IMR-90 (cell line): Measurements from ENCODE around the gene GUCY2F. TPM values are rescaled to one million over a fixed set of nuclear protein-coding genes. Genes with fewer than 3 reads are reported as not detected.

ENCODE experiments used
- ATAC-seq: fragments of 200-7000 bp; cut with Tn5 transposase; 2 replicates; pipeline ENCODE4 v1.9.1; 2020; ENCODE audit warnings: low read depth, mild to moderate bottlenecking, moderate library complexity
- BruUV-seq: library from RNA; stranded (reverse); fragments of 400-500 nt; replicated peaks from 2 replicates; lab custom pipeline; 2021; lab: Mats Ljungman, UMichigan
- CTCF ChIA-PET: fragments of 300-600 bp; formaldehyde crosslinking; extraction: SDS; loops from one replicate; lab custom pipeline; 2021; ENCODE audit warnings: antibody characterized with exemption; lab: Yijun Ruan, JAX
- POLR2A ChIA-PET: fragments of 300-600 bp; sonication (Branson Sonifier 250); formaldehyde crosslinking; loops from one replicate; lab custom pipeline; 2022; ENCODE audit warnings: antibody characterized with exemption; ENCODE audit not compliant: unreplicated experiment; lab: Charles Lee
- DNase-seq: peaks from one replicate; pipeline ENCODE4 v3.0.0; 2013
- H2AFZ ChIP-seq: replicated peaks from 2 replicates; pipeline ENCODE3; 2013; ENCODE audit warnings: low read length, mild to moderate bottlenecking; ENCODE audit not compliant: poor library complexity
- H2AK5ac ChIP-seq: 2 replicates; pipeline ENCODE4 v1.6.1; 2013; ENCODE audit warnings: low read depth, low read length, inconsistent platforms
- H2AK9ac ChIP-seq: replicated peaks from 2 replicates; pipeline ENCODE3; 2013; ENCODE audit warnings: mild to moderate bottlenecking, low read depth, low read length, moderate library complexity; ENCODE audit not compliant: poor library complexity
- H2BK120ac ChIP-seq: 2 replicates; pipeline ENCODE4 v1.6.1; 2013; ENCODE audit warnings: low read depth, low read length, inconsistent platforms
- H2BK15ac ChIP-seq: 3 replicates; pipeline ENCODE4 v1.6.1; 2013; ENCODE audit warnings: low read depth, low read length, inconsistent platforms
- H2BK20ac ChIP-seq: 2 replicates; pipeline ENCODE4 v1.6.1; 2013; ENCODE audit warnings: low read depth, mild to moderate bottlenecking, inconsistent platforms, low read length, moderate library complexity
- H2BK5ac ChIP-seq: 2 replicates; pipeline ENCODE4 v1.6.1; 2013; ENCODE audit warnings: mild to moderate bottlenecking, low read depth, low read length, inconsistent platforms; ENCODE audit not compliant: poor library complexity, severe bottlenecking
- H3K14ac ChIP-seq: replicated peaks from 2 replicates; pipeline ENCODE4 v1.6.1; 2013; ENCODE audit warnings: low read depth, low read length, inconsistent platforms
- H3K18ac ChIP-seq: 2 replicates; pipeline ENCODE4 v1.6.1; 2013; ENCODE audit warnings: low read depth, low read length, control low read depth
- H3K23ac ChIP-seq: 2 replicates; pipeline ENCODE4 v1.6.1; 2013; ENCODE audit warnings: low read depth, low read length, inconsistent platforms
- H3K27ac ChIP-seq: 2 replicates; pipeline ENCODE4 v1.5.1; 2013; ENCODE audit warnings: mild to moderate bottlenecking, control low read depth, low read length; ENCODE audit not compliant: insufficient read depth
- H3K27me3 ChIP-seq: 2 replicates; pipeline ENCODE4 v1.6.1; 2013; ENCODE audit warnings: low read length; ENCODE audit not compliant: control insufficient read depth, insufficient read depth
- H3K36me3 ChIP-seq: 2 replicates; pipeline ENCODE4 v1.6.1; 2013; ENCODE audit warnings: low read length, mixed read lengths; ENCODE audit not compliant: control insufficient read depth, insufficient read depth
- H3K4ac ChIP-seq: 2 replicates; pipeline ENCODE4 v1.6.1; 2013; ENCODE audit warnings: low read depth, low read length, inconsistent platforms
- H3K4me1 ChIP-seq: 2 replicates; pipeline ENCODE4 v1.6.1; 2013; ENCODE audit warnings: low read length, mixed read lengths; ENCODE audit not compliant: control insufficient read depth, insufficient read depth
- H3K4me2 ChIP-seq: 2 replicates; pipeline ENCODE4 v1.6.1; 2013; ENCODE audit warnings: low read depth, mild to moderate bottlenecking, control low read depth, low read length, moderate library complexity
- H3K4me3 ChIP-seq: 2 replicates; pipeline ENCODE4 v1.5.1; 2013; ENCODE audit warnings: low read depth, mild to moderate bottlenecking, control low read depth, low read length, moderate library complexity; ENCODE audit not compliant: insufficient read depth
- H3K56ac ChIP-seq: 2 replicates; pipeline ENCODE4 v1.6.1; 2013; ENCODE audit warnings: low read length, inconsistent platforms; ENCODE audit not compliant: insufficient read depth; ENCODE audit errors: extremely low read depth
- H3K79me1 ChIP-seq, 2 experiments: 2 replicates each; pipeline ENCODE4 v1.6.1; 2013; ENCODE audit warnings: low read length in 2 of 2, inconsistent platforms in 1 of 2, low read depth in 1 of 2
- H3K9ac ChIP-seq: 2 replicates; pipeline ENCODE4 v1.6.1; 2013; ENCODE audit warnings: low read depth, low read length, control low read depth
- H3K9me1 ChIP-seq: 2 replicates; pipeline ENCODE4 v1.6.1; 2013; ENCODE audit warnings: low read length, inconsistent platforms; ENCODE audit not compliant: insufficient read depth
- H3K9me3 ChIP-seq: 2 replicates; pipeline ENCODE4 v1.6.1; 2013; ENCODE audit warnings: low read length; ENCODE audit not compliant: control insufficient read depth, insufficient read depth
- H4K20me1 ChIP-seq: 2 replicates; pipeline ENCODE4 v1.6.1; 2013; ENCODE audit warnings: low read length, inconsistent platforms; ENCODE audit not compliant: insufficient read depth
- H4K5ac ChIP-seq: 2 replicates; pipeline ENCODE4 v1.6.1; 2013; ENCODE audit warnings: mild to moderate bottlenecking, low read depth, low read length, control low read depth
- H4K8ac ChIP-seq, 2 experiments: 2 replicates each; pipeline ENCODE4 v1.6.1; 2013; ENCODE audit warnings: low read depth in 2 of 2, low read length in 2 of 2, control low read depth in 1 of 2, inconsistent platforms in 1 of 2
- H4K91ac ChIP-seq: 2 replicates; pipeline ENCODE4 v1.6.1; 2013; ENCODE audit warnings: low read depth, low read length, inconsistent platforms; ENCODE audit not compliant: insufficient read depth
- CEBPB ChIP-seq: IDR thresholded peaks from 2 replicates; pipeline ENCODE4 v1.6.1; 2012; ENCODE audit warnings: low read depth, low read length, improper control_type of control experiment
- FOS ChIP-seq: fragments of 150-350 bp; IDR thresholded peaks from 2 replicates; pipeline ENCODE4 v1.6.1; 2016; ENCODE audit warnings: low read depth, low read length
- MAFK ChIP-seq: IDR thresholded peaks from 2 replicates; pipeline ENCODE4 v1.6.1; 2012; ENCODE audit warnings: low read depth, low read length, improper control_type of control experiment
- NFE2L2 ChIP-seq: fragments of 150-350 bp; IDR thresholded peaks from 2 replicates; pipeline ENCODE4 v1.6.1; 2016; ENCODE audit warnings: low read depth, mild to moderate bottlenecking, low read length
- POLR2A ChIP-seq: IDR thresholded peaks from 2 replicates; pipeline ENCODE4 v1.6.1; 2012; ENCODE audit warnings: mild to moderate bottlenecking, low read depth, low read length
- SMC3 ChIP-seq: fragments of 150-350 bp; IDR thresholded peaks from 2 replicates; pipeline ENCODE4 v1.6.1; 2016; ENCODE audit warnings: low read depth, mild to moderate bottlenecking, antibody characterized with exemption, low read length, moderate library complexity
- WGBS, 2 experiments: methylation state at CpG; one replicate each; pipeline versions ENCODE4 v1.1.5 to v1.1.7; 2013; ENCODE audit warnings: missing lambda C conversion rate in 2 of 2; ENCODE audit not compliant: insufficient read length in 1 of 2; ENCODE audit errors: extremely low coverage in 2 of 2; 5-methylcytosine and 5-hydroxymethylcytosine counted together
- dilution Hi-C: fragments of 300-500 bp; cut with HindIII; formaldehyde crosslinking; loops from one replicate; pipeline ENCODE4 v1.14.3; 2018; ENCODE audit warnings: low sequenced_read_pairs; ENCODE audit not compliant: unreplicated experiment
- in situ Hi-C: fragments of 300-500 bp; cut with MboI; formaldehyde crosslinking; loops from 3 replicates; pipeline ENCODE4 v1.14.3; 2019; ENCODE audit warnings: low sequenced_read_pairs, inconsistent platforms, mixed read lengths
- intact Hi-C: fragments of 100-400 bp; cut with micrococcal nuclease; formaldehyde crosslinking; loops from 2 replicates; pipeline ENCODE4 v1.10.0; 2022
- polyA plus RNA-seq, 3 experiments: library from polyadenylated mRNA; depleted of rRNA; stranded (reverse); fragments of >200 nt; gene quantifications; 2 replicates each; pipeline ENCODE4 v1.2.3, GENCODE V29; 2012; ENCODE audit warnings: low replicate concordance in 1 of 3
- total RNA-seq: library from RNA; depleted of rRNA; stranded (reverse); fragments of >200 nt; gene quantifications from 2 replicates; pipeline ENCODE4 v1.2.3, GENCODE V29; 2012
- TF ChIP-seq, protein P1 (sequence below): conservative IDR thresholded peaks from 2 replicates; pipeline ENCODE4 v1.5.1; 2012; ENCODE audit warnings: mild to moderate bottlenecking, low read depth, low read length, improper control_type of control experiment
- TF ChIP-seq, protein P2 (sequence below): fragments of 150-350 bp; IDR thresholded peaks from 2 replicates; pipeline ENCODE4 v1.6.1; 2017; ENCODE audit warnings: mild to moderate bottlenecking, antibody characterized with exemption, low read length, low read depth

GUCY2F gene
- total and polyA plus RNA-seq, 2 of the 4 experiments (the other 2 are of a cell fraction): not detected

DNA sequence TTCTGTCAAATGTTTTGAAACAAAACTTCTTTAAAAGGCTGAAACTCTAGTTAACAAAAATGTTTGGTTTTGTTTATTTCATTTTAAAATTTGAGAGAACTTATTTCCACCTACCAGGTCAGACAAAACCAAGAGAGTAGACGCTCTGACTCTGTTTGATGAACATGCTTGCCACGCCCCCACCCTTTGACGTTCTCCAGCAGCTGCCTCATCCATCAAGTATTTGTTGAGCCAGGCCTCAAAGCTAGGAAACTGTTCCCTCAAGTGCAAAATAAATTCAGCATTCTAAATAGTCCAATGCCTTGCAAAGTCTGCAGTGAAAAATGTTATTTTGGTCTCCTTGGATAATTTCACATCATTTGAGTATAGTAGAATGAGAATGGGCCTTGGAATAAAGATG lies 121.6 kb downstream of the GUCY2F start:
- Histone ChIP-seq H2BK15ac (no peak overlapping the region), H4K5ac (no peak overlapping the region), H2BK120ac (no peak overlapping the region), H3K56ac (no peak overlapping the region), H4K8ac (no peak overlapping the region), H3K79me1 (no peaks in the 10 kb centered on the region), H3K4me2 (no peak overlapping the region), H3K27ac (no peak overlapping the region), H3K4me3 (no peak overlapping the region), H4K20me1 (no peaks in the 10 kb centered on the region), H2AK5ac (no peak overlapping the region), H2AFZ (no peak overlapping the region), H3K4me1 (no peaks in the 10 kb centered on the region), H3K9ac (no peak overlapping the region), H2AK9ac (no peak overlapping the region), H3K9me1 (no peaks in the 10 kb centered on the region), H3K4ac (no peak overlapping the region), H3K23ac (no peak overlapping the region), H3K18ac (no peak overlapping the region), H3K14ac (no peak overlapping the region), H3K27me3 (no peaks in the 10 kb centered on the region; the same call in 1 of the 2 replicates), H2BK5ac (no peak overlapping the region), H3K36me3 (no peaks in the 10 kb centered on the region), H4K91ac (no peak overlapping the region), H3K9me3 (no peaks in the 10 kb centered on the region), H2BK20ac (no peak overlapping the region)
- no TSS peak for BruUV-seq
- ATAC-seq: no peak
- POLR2A ChIA-PET: no interaction called here
- DNase-seq: no peak
- WGBS, 2 experiments: no CpG with 5 or more reads among the region's 3 CpGs
- intact Hi-C loops: no loop called here
- dilution Hi-C loops: no loop called here
- TF ChIP-seq NFE2L2 (no peak), MAFK (no peak), POLR2A (no peak), FOS (no peak), SMC3 (no peak), CEBPB (no peak)
- TF ChIP-seq, protein P1, sequence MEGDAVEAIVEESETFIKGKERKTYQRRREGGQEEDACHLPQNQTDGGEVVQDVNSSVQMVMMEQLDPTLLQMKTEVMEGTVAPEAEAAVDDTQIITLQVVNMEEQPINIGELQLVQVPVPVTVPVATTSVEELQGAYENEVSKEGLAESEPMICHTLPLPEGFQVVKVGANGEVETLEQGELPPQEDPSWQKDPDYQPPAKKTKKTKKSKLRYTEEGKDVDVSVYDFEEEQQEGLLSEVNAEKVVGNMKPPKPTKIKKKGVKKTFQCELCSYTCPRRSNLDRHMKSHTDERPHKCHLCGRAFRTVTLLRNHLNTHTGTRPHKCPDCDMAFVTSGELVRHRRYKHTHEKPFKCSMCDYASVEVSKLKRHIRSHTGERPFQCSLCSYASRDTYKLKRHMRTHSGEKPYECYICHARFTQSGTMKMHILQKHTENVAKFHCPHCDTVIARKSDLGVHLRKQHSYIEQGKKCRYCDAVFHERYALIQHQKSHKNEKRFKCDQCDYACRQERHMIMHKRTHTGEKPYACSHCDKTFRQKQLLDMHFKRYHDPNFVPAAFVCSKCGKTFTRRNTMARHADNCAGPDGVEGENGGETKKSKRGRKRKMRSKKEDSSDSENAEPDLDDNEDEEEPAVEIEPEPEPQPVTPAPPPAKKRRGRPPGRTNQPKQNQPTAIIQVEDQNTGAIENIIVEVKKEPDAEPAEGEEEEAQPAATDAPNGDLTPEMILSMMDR: no peak
- TF ChIP-seq, protein P2, sequence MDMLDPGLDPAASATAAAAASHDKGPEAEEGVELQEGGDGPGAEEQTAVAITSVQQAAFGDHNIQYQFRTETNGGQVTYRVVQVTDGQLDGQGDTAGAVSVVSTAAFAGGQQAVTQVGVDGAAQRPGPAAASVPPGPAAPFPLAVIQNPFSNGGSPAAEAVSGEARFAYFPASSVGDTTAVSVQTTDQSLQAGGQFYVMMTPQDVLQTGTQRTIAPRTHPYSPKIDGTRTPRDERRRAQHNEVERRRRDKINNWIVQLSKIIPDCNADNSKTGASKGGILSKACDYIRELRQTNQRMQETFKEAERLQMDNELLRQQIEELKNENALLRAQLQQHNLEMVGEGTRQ: no peak
- in situ Hi-C loops: no loop called here
- CTCF ChIA-PET: no interaction called here
